GM12891 (cell line): ENCODE data around the gene RPS6KA2.

ENCODE experiments used
- DNase-seq: peaks from one replicate; pipeline ENCODE4 v3.0.0; 2011; ENCODE audit warnings: low spot score; ENCODE audit not compliant: insufficient read length
- FAIRE-seq: peaks from 2 replicates; lab custom pipeline; 2011; peaks lifted over from hg19 to GRCh38; lab: Jason Lieb, UNC
- PAX5 ChIP-seq: IDR thresholded peaks from 2 replicates; pipeline ENCODE4 v1.6.1; 2011; ENCODE audit warnings: low read length, moderate library complexity, mild to moderate bottlenecking; ENCODE audit not compliant: insufficient read depth, severe bottlenecking
- POLR2A ChIP-seq: IDR thresholded peaks from 2 replicates; pipeline ENCODE4 v1.6.1; 2011; ENCODE audit warnings: low read depth, low read length, control low read depth
- POLR2AphosphoS5 ChIP-seq: IDR thresholded peaks from 2 replicates; pipeline ENCODE4 v1.6.1; 2011; ENCODE audit warnings: low read depth, low read length, control low read depth
- POU2F2 ChIP-seq: IDR thresholded peaks from 2 replicates; pipeline ENCODE4 v1.6.1; 2011; ENCODE audit warnings: low read depth, mild to moderate bottlenecking, control low read depth, low read length, moderate library complexity
- SPI1 ChIP-seq: IDR thresholded peaks from 2 replicates; pipeline ENCODE4 v1.6.1; 2011; ENCODE audit warnings: low read depth, low read length, control low read depth
- TAF1 ChIP-seq: IDR thresholded peaks from 2 replicates; pipeline ENCODE4 v1.6.1; 2011; ENCODE audit warnings: low read depth, low read length, control low read depth

Gene RPS6KA2

DNA sequence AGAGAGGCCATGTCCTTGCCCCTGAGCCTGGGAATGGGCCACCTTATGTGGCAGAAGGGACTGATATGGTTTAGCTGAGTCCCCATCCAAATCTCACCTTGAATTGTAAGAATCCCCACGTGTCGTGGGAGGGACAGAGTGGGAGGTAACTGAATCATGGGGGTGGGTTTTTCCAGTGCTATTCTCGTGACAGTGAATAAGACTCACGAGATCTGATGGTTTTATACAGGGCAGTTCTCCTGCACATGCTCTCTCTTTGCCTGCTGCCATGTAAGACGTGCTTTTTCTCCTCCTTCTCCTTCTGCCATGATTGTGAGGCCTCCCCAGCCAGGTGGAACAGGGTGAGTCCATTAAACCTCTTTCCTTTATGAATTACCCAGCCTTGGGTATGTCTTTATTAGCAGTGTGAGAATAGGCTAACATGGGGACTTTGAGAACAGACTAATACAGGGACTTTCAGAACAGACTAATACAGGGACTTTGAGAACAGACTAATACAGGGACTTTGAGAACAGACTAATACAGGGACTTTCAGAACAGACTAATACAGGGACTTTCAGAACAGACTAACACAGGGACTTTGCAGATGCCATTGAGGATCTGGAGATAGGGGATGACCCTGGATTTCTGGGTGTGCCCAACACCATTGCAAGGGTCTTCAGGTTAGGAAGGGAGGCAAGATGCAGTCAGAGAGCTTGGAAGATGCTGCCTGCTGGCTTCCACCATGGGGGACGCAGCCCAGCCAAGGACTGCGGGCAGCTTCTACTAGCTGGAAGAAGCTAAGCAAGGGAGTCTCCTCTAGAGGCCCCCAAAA is 127.5 kb downstream of the RPS6KA2 start:
- no peak for TF ChIP-seq SPI1
- no peak for TF ChIP-seq POLR2A
- peak; percentile 92 for FAIRE-seq
- no peak for DNase-seq

DNA sequence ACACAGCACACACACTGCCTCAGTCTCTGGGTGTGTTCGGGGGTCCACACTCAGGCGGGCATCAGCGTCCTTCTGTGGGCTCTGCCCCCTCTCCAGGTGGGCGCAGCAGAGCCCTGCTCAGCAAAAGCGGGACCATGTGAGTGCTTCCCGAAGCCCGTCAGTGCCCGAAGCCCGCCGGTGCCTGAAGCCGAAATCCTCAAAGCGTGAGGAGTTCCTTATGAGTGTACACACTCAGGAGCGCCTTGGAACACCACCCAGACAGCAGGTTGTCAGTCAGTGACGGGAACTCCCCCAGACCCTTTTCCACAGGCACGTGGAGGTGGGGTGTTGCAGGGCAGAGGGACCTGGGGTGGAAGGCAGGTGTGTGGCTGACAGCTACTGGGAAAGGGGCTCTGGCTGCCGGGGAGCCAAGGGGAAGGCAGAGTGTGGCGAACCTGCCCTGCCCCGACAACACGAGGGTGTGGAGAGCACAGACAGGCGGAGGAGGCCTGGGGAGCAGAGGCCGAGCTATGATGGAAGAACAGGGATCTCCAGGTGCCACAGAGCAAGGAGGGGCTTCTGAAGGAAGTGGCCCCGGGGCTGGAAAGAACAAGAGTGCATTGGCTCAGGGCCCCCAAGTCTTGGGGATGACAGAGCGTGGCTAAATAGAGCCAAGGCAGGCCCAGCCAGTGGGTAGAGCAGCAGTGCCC is 128.2 kb downstream of the RPS6KA2 start:
- FAIRE-seq, result no peak
- DNase-seq, result no peak
- no peak for TF ChIP-seq POLR2A
- TF ChIP-seq POLR2AphosphoS5, result no peak
- no peak for TF ChIP-seq SPI1
- no peak for TF ChIP-seq POU2F2
- TF ChIP-seq TAF1, result no peak
- no peak for TF ChIP-seq PAX5

DNA sequence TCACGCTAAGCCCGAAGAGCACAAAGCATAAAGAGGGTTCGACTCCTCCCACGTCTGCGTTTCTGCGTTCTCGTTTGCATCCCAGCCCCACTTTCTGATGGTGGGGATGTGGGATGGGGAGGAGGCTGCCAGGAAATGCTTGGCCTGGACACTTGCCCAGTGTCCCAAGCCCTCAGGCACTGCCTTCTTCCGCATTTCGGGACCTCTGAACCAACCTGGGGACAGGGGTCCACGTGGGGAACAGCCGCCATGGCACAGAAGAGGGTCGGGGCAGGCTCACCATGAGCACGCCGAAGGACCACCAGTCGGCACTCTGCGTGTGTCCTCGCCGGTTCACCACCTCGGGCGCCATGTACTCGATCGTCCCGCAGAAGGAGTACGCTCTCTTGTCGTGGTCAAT is 128.8 kb downstream of the RPS6KA2 start:
- no peak for TF ChIP-seq POLR2A
- TF ChIP-seq TAF1, result no peak
- TF ChIP-seq SPI1, result no peak
- no peak for TF ChIP-seq POU2F2
- TF ChIP-seq POLR2AphosphoS5, result no peak
- no peak for TF ChIP-seq PAX5
- FAIRE-seq, result no peak
- DNase-seq, result no peak

DNA sequence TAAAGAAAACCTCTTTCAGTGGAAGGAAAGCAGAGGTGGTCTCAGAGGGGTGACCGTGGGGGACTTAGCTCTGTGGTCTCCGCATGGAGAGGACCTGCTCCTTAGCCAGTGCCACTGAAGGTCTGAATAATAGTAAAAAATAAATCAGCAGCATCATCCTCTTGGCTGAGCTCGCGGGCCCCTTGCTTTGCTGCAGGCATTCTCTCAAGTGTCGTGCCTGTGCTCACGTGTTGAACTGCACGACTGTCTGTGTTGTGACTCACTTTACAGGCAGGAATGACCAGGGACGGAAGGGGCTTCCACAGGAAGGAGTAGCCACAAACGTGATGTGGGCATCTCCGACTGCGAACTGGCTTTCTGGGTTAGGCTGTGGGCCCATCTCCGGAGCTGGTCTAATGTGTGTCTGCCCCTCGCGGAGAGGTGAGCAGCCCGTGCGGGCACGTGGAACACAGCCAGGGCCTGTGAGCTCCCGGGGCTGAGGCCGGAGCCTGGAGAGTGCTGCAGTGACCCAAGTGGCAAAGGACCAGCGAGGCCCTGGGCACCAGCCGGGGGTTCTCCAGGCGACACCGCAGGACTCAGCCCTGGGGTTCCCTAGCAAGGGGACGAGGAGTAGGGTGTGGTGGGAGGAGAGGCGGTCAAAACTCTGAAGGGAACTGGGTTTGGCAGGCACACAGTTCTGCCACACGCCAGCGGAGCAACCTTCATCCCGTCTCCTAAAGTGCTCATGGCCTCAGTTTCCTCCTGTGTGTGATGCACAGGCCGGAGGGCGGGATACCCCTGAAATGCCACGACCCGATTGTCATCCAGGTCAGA is 129.8 kb downstream of the RPS6KA2 start:
- no peak for FAIRE-seq
- TF ChIP-seq PAX5 (no peak), POLR2A (no peak), SPI1 (no peak), TAF1 (no peak), POLR2AphosphoS5 (no peak), POU2F2 (no peak)
- DNase-seq, result no peak

DNA sequence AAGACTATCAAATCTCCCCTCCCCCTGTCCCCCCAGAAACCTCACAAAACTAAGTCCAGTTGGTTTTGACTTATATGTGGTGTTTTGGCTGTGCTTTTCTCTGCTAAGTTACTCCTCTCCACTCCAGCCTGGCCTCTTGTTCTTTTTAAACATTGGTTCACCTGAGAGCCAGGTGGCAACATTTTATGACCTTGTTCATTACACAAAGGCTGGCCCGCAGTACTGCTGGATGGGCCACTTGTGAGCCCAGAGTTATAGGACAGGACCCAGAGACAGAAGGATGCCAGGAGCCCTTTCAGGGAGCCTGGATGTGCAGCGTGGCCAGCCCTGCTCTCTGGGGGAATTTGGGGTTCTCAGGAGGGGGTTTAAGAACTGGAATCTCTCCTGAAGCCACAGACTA is 130.6 kb downstream of the RPS6KA2 start:
- FAIRE-seq (no peak), DNase-seq (no peak)
- no peak for TF ChIP-seq POLR2AphosphoS5
- TF ChIP-seq TAF1, result no peak
- no peak for TF ChIP-seq PAX5
- TF ChIP-seq POU2F2, result no peak
- TF ChIP-seq POLR2A, result no peak

- DNase-seq, result no peak
- TF ChIP-seq SPI1, result no peak
- no peak for FAIRE-seq
Measured at GRCh38 chr6:166495487-166496314, 131.3 kb downstream of the RPS6KA2 start.

GRCh38 chr6:166494757-166495486 is 132.1 kb downstream of the RPS6KA2 start:
- TF ChIP-seq POLR2A, result no peak
- TF ChIP-seq PAX5, result no peak
- TF ChIP-seq TAF1, result no peak
- no peak for TF ChIP-seq POLR2AphosphoS5
- no peak for TF ChIP-seq SPI1
- TF ChIP-seq POU2F2, result no peak
- FAIRE-seq (no peak), DNase-seq (no peak)

GRCh38 chr6:166494101-166494441 is 133.0 kb downstream of the RPS6KA2 start:
- no peak for TF ChIP-seq SPI1
- no peak for TF ChIP-seq PAX5
- TF ChIP-seq POLR2AphosphoS5, result no peak
- no peak for TF ChIP-seq TAF1
- no peak for TF ChIP-seq POU2F2
- TF ChIP-seq POLR2A, result no peak
- DNase-seq, result no peak
- FAIRE-seq, result no peak
